HepG2 (cell line): Measurements from ENCODE around the gene ULK3. TPM values are rescaled to one million over a fixed set of nuclear protein-coding genes. Genes with fewer than 3 reads are reported as not detected.

Experiments
- AGO1 ChIP-seq: fragments of 200-400 bp; formaldehyde crosslinking; IDR thresholded peaks from 2 replicates; pipeline ENCODE4 v1.6.1; 2017; ENCODE audit warnings: mild to moderate bottlenecking, low read depth, low read length, moderate library complexity; ENCODE audit not compliant: poor library complexity, severe bottlenecking
- CREB1 ChIP-seq, 2 experiments: fragments of 450-650 bp in 1 of 2; IDR thresholded peaks; 2 replicates each; pipeline ENCODE4 v1.6.1; 2016 to 2017; ENCODE audit warnings: control low read depth in 1 of 2, mild to moderate bottlenecking in 1 of 2, missing compliant biosample characterization in 1 of 2, missing genetic modification characterization in 1 of 2
- DR1 ChIP-seq: sonication (generic); formaldehyde crosslinking; IDR thresholded peaks from 2 replicates; pipeline ENCODE4 v1.8.0; 2021; ENCODE audit warnings: mild to moderate bottlenecking, missing genetic modification reagents, inconsistent platforms
- ELF1 ChIP-seq: sonication (generic); formaldehyde crosslinking; IDR thresholded peaks from 2 replicates; pipeline ENCODE4 v1.4.0; 2020; ENCODE audit warnings: missing genetic modification reagents
- FOXC1 ChIP-seq: sonication (generic); formaldehyde crosslinking; IDR thresholded peaks from 2 replicates; pipeline ENCODE4 v1.8.0; 2022; ENCODE audit warnings: mild to moderate bottlenecking, missing genetic modification reagents, borderline replicate concordance
- GABPA ChIP-seq, 2 experiments: IDR thresholded peaks; 2 replicates each; pipeline ENCODE4 v1.6.1; 2011 to 2016; ENCODE audit warnings: low read depth in 2 of 2, low read length in 1 of 2, missing biosample characterization in 1 of 2, missing genetic modification characterization in 1 of 2
- MAFG ChIP-seq: sonication (generic); formaldehyde crosslinking; IDR thresholded peaks from 2 replicates; pipeline ENCODE4 v1.5.1; 2020; ENCODE audit warnings: mild to moderate bottlenecking, missing genetic modification reagents
- MIER3 ChIP-seq: IDR thresholded peaks from 2 replicates; pipeline ENCODE4 v1.6.1; 2016; ENCODE audit warnings: missing compliant biosample characterization, borderline replicate concordance
- NR3C1 ChIP-seq: sonication (generic); formaldehyde crosslinking; IDR thresholded peaks from 2 replicates; pipeline ENCODE4 v1.4.0; 2020; ENCODE audit warnings: missing genetic modification reagents
- PPARG ChIP-seq: conservative IDR thresholded peaks from 2 replicates; pipeline ENCODE4 v1.6.1; 2016; ENCODE audit warnings: missing biosample characterization, missing genetic modification reagents
- RFX1 ChIP-seq: fragments of 450-650 bp; IDR thresholded peaks from 2 replicates; pipeline ENCODE4 v1.6.1; 2017
- SNAPC2 ChIP-seq: sonication (generic); formaldehyde crosslinking; IDR thresholded peaks from 2 replicates; pipeline ENCODE4 v1.8.1; 2022; ENCODE audit warnings: mild to moderate bottlenecking, missing genetic modification reagents
- TAF1 ChIP-seq: sonication (generic); formaldehyde crosslinking; IDR thresholded peaks from 2 replicates; pipeline ENCODE4 v1.4.0; 2020; ENCODE audit warnings: missing genetic modification reagents
- ZIK1 ChIP-seq: sonication (generic); formaldehyde crosslinking; IDR thresholded peaks from 2 replicates; pipeline ENCODE4 v1.5.0; 2020; ENCODE audit warnings: mild to moderate bottlenecking, low read depth, missing genetic modification reagents, borderline replicate concordance
- ZNF354B ChIP-seq: sonication (generic); formaldehyde crosslinking; IDR thresholded peaks from 2 replicates; pipeline ENCODE4 v1.8.0; 2022; ENCODE audit warnings: mild to moderate bottlenecking, missing genetic modification reagents
- ZNF407 ChIP-seq: sonication (generic); formaldehyde crosslinking; IDR thresholded peaks from one replicate; pipeline ENCODE4 v1.5.1; 2020; ENCODE audit warnings: mild to moderate bottlenecking, missing genetic modification reagents; ENCODE audit errors: not compliant biosample characterization
- ZNF563 ChIP-seq: sonication (generic); formaldehyde crosslinking; IDR thresholded peaks from 2 replicates; pipeline ENCODE4 v1.8.0; 2022; ENCODE audit warnings: mild to moderate bottlenecking, moderate library complexity, missing genetic modification reagents
- ZNF672 ChIP-seq: sonication (generic); formaldehyde crosslinking; IDR thresholded peaks from 2 replicates; pipeline ENCODE4 v1.8.1; 2022; ENCODE audit warnings: missing genetic modification reagents
- ZNF788 ChIP-seq: sonication (generic); formaldehyde crosslinking; IDR thresholded peaks from 2 replicates; pipeline ENCODE4 v1.5.0; 2020; ENCODE audit warnings: mild to moderate bottlenecking, missing genetic modification reagents, borderline replicate concordance
- polyA plus RNA-seq, 8 experiments: library from polyadenylated mRNA; depleted of rRNA in 3 of 8; stranded (reverse) in 7 of 8; unstranded in 1 of 8; fragments of >200 nt; fragmentation: Illumina TruSeq in 4 of 8; extraction: Trizol in 4 of 8; gene quantifications; 2 replicates each; pipeline versions ENCODE4 v1.2.1 to v1.2.3, GENCODE V29; 2011 to 2016; ENCODE audit warnings: low read depth in 4 of 8, missing spikeins in 1 of 8, mixed read lengths in 1 of 8; ENCODE audit not compliant: insufficient read depth in 1 of 8
- total RNA-seq, 5 experiments: library from RNA; depleted of rRNA; stranded (reverse); fragments of >200 nt; fragmentation: Illumina TruSeq; extraction: Trizol; gene quantifications; 2 replicates each; pipeline ENCODE4 v1.2.3, GENCODE V29; 2016; ENCODE audit warnings: low read depth in 1 of 5
- TF ChIP-seq, protein P1 (sequence below): sonication (generic); formaldehyde crosslinking; IDR thresholded peaks from 2 replicates; pipeline ENCODE4 v1.4.0; 2020; ENCODE audit warnings: missing genetic modification reagents; ENCODE audit errors: not compliant biosample characterization

ULK3 gene
- total and polyA plus RNA-seq, 2 of the 13 experiments (the other 11 are each of a cell fraction or from before 2014, with no cell fraction given) = 15.2 to 23.7 TPM

DNA sequence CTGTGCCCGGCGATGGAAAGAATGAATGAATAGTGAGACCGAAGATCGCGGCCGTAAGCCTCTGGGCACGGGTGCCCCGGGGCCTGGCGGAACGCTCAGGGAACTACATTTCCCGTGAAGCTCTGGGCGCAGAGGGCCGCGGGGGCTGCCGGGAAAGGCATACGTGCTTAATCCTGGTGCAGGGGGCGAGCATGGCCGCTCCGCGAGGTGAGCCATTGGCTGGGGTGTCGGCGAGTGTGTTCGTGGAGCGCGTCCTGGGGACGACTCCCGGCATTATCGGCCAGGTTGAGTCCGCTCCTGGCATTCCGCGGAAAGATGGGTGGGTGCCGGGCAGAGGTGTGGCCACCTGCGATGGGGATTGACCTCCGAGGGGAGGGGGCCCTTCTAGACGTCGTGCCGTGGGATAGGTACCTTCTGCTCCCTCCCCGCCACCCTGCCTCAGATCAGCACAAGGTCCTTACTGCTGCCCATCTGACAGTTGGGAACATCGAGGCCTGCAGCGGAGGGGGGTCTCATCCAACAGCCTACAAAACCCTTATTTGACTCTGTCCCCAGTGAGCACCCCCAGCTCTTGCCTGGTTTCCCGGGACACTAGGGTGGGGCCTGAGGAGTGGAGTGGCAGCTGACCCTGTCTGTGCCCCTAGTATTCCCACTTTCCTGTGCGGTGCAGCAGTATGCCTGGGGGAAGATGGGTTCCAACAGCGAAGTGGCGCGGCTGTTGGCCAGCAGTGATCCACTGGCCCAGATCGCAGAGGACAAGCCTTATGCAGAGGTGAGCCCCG is 47.1 kb upstream of the ULK3 start, which contains the start of gene MPI (continued):
- TF ChIP-seq CREB1 (IDR thresholded peaks at IDR 0.05) (peak; percentile 74), CREB1 (CRISPR knock-in tag; IDR thresholded peaks at IDR 0.05) (peak; percentile 93), DR1 (peak; percentile 74; the same call in 1 of the 2 replicates), NR3C1 (no peak), PPARG (peak; percentile 42; the same call in 1 of the 2 replicates), RFX1 (no peak), MIER3 (CRISPR knock-in tag) (peak; percentile 40; the same call in 1 of the 2 replicates), ZNF788 (CRISPR knock-in tag) (peak; percentile 88), SNAPC2 (no peak; the same call in 1 of the 2 replicates), TAF1 (CRISPR knock-in tag) (peak; percentile 90), ZIK1 (peak; percentile 62; the same call in 1 of the 2 replicates), ZNF407 (CRISPR knock-in tag) (peak; percentile 26), ZNF672 (no peak), FOXC1 (CRISPR knock-in tag) (no peak; the same call in 1 of the 2 replicates), ZNF354B (CRISPR knock-in tag) (no peak), ZNF563 (CRISPR knock-in tag) (no peak), GABPA (IDR thresholded peaks at IDR 0.05; ENCODE audit: low read depth, low read length) (no peak; the same call in 1 of the 2 replicates), GABPA (CRISPR knock-in tag; IDR thresholded peaks at IDR 0.05; ENCODE audit: low read depth) (peak; percentile 74), ELF1 (CRISPR knock-in tag) (peak; percentile 71), AGO1 (peak; percentile 70), MAFG (CRISPR knock-in tag) (no peak)
- TF ChIP-seq, protein P1, sequence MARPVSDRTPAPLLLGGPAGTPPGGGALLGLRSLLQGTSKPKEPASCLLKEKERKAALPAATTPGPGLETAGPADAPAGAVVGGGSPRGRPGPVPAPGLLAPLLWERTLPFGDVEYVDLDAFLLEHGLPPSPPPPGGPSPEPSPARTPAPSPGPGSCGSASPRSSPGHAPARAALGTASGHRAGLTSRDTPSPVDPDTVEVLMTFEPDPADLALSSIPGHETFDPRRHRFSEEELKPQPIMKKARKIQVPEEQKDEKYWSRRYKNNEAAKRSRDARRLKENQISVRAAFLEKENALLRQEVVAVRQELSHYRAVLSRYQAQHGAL = peak; percentile 34
